ENCODE results near the gene ANAPC2.

GRCh38 chr9:137191245-137191644 is 2.9 kb upstream of the ANAPC2 start:
- TF ChIP-seq POLR2A (IDR thresholded peaks at IDR 0.05): no peak
- TF ChIP-seq CTCF (IDR thresholded peaks at IDR 0.05): no peak
